HepG2 (cell line): ENCODE results near the gene VCP. TPM values are rescaled to one million over a fixed set of nuclear protein-coding genes. Genes with fewer than 3 reads are reported as not detected.

Experiments
- ESRRA ChIP-seq: sonication (generic); formaldehyde crosslinking; IDR thresholded peaks from 2 replicates; pipeline ENCODE4 v1.5.1; 2020; ENCODE audit warnings: mild to moderate bottlenecking, low read depth, missing genetic modification reagents
- HOXA3 ChIP-seq: sonication (generic); formaldehyde crosslinking; IDR thresholded peaks from 2 replicates; pipeline ENCODE4 v1.5.0; 2020; ENCODE audit warnings: missing genetic modification reagents
- KAT7 ChIP-seq: IDR thresholded peaks from 2 replicates; pipeline ENCODE4 v1.6.1; 2018; ENCODE audit warnings: borderline replicate concordance, missing compliant biosample characterization
- KLF11 ChIP-seq: IDR thresholded peaks from 2 replicates; pipeline ENCODE4 v1.6.1; 2016; ENCODE audit warnings: missing compliant biosample characterization
- MBNL3 ChIP-seq: fragments of 250-450 bp; sonication (Bioruptor Pico); conservative IDR thresholded peaks from 2 replicates; pipeline ENCODE4 v1.8.0; 2022; ENCODE audit warnings: mild to moderate bottlenecking, inconsistent platforms
- NRL ChIP-seq: sonication (generic); formaldehyde crosslinking; IDR thresholded peaks from 2 replicates; pipeline ENCODE4 v1.5.0; 2020; ENCODE audit warnings: missing genetic modification reagents, mild to moderate bottlenecking, moderate library complexity, borderline replicate concordance
- RFXAP ChIP-seq: sonication (generic); formaldehyde crosslinking; IDR thresholded peaks from 2 replicates; pipeline ENCODE4 v1.4.0; 2020; ENCODE audit warnings: missing genetic modification reagents, borderline replicate concordance
- STAT5B ChIP-seq: sonication (generic); formaldehyde crosslinking; IDR thresholded peaks from 2 replicates; pipeline ENCODE4 v1.4.0; 2020; ENCODE audit warnings: missing genetic modification reagents
- TEAD2 ChIP-seq: sonication (generic); formaldehyde crosslinking; IDR thresholded peaks from 2 replicates; pipeline ENCODE4 v1.9.0; 2021; ENCODE audit warnings: missing genetic modification reagents
- TP53 ChIP-seq: sonication (generic); formaldehyde crosslinking; conservative IDR thresholded peaks from 2 replicates; pipeline ENCODE4 v1.4.0; 2020; ENCODE audit warnings: missing genetic modification reagents
- ZFP82 ChIP-seq: sonication (generic); formaldehyde crosslinking; IDR thresholded peaks from 2 replicates; pipeline ENCODE4 v1.5.1; 2020; ENCODE audit warnings: mild to moderate bottlenecking, missing genetic modification reagents, borderline replicate concordance
- ZNF546 ChIP-seq: sonication (generic); formaldehyde crosslinking; conservative IDR thresholded peaks from 2 replicates; pipeline ENCODE4 v1.8.1; 2023; ENCODE audit warnings: mild to moderate bottlenecking, missing genetic modification reagents
- ZNF616 ChIP-seq: sonication (generic); formaldehyde crosslinking; IDR thresholded peaks from 2 replicates; pipeline ENCODE4 v1.5.0; 2020; ENCODE audit warnings: low read depth, mild to moderate bottlenecking, missing genetic modification reagents
- ZNF660 ChIP-seq: sonication (generic); formaldehyde crosslinking; IDR thresholded peaks from 2 replicates; pipeline ENCODE4 v1.5.1; 2020; ENCODE audit warnings: mild to moderate bottlenecking, low read depth, missing genetic modification reagents, borderline replicate concordance
- ZNF776 ChIP-seq: sonication (generic); formaldehyde crosslinking; IDR thresholded peaks from 2 replicates; pipeline ENCODE4 v1.4.0; 2020; ENCODE audit warnings: mild to moderate bottlenecking, missing genetic modification reagents
- polyA plus RNA-seq, 8 experiments: library from polyadenylated mRNA; depleted of rRNA in 3 of 8; stranded (reverse) in 7 of 8; unstranded in 1 of 8; fragments of >200 nt; fragmentation: Illumina TruSeq in 4 of 8; extraction: Trizol in 4 of 8; gene quantifications; 2 replicates each; pipeline versions ENCODE4 v1.2.1 to v1.2.3, GENCODE V29; 2011 to 2016; ENCODE audit warnings: low read depth in 4 of 8, missing spikeins in 1 of 8, mixed read lengths in 1 of 8; ENCODE audit not compliant: insufficient read depth in 1 of 8
- total RNA-seq, 5 experiments: library from RNA; depleted of rRNA; stranded (reverse); fragments of >200 nt; fragmentation: Illumina TruSeq; extraction: Trizol; gene quantifications; 2 replicates each; pipeline ENCODE4 v1.2.3, GENCODE V29; 2016; ENCODE audit warnings: low read depth in 1 of 5
- TF ChIP-seq, protein P1 (sequence below): sonication (generic); formaldehyde crosslinking; IDR thresholded peaks from 2 replicates; pipeline ENCODE4 v1.4.0; 2020; ENCODE audit warnings: mild to moderate bottlenecking, missing genetic modification reagents, borderline replicate concordance
- TF ChIP-seq, protein P2 (sequence below): sonication (generic); formaldehyde crosslinking; IDR thresholded peaks from 2 replicates; pipeline ENCODE4 v1.5.1; 2020; ENCODE audit warnings: mild to moderate bottlenecking, missing genetic modification reagents, borderline replicate concordance
- TF ChIP-seq, protein P3 (sequence below), 2 experiments: sonication (generic) in 1 of 2; formaldehyde crosslinking in 1 of 2; IDR thresholded peaks; 2 replicates each; pipeline versions ENCODE4 v1.5.1 to v1.6.1; 2011 to 2020; ENCODE audit warnings: borderline replicate concordance in 1 of 2, low read depth in 1 of 2, low read length in 1 of 2, mild to moderate bottlenecking in 1 of 2, missing genetic modification reagents in 1 of 2, moderate library complexity in 1 of 2
- TF ChIP-seq, protein P4 (sequence below): sonication (generic); formaldehyde crosslinking; IDR thresholded peaks from 2 replicates; pipeline ENCODE4 v1.8.1; 2023; ENCODE audit warnings: missing genetic modification reagents, inconsistent platforms, borderline replicate concordance

VCP gene
- total and polyA plus RNA-seq, 2 of the 13 experiments (the other 11 are each of a cell fraction or from before 2014, with no cell fraction given) = 143 to 391 TPM

DNA sequence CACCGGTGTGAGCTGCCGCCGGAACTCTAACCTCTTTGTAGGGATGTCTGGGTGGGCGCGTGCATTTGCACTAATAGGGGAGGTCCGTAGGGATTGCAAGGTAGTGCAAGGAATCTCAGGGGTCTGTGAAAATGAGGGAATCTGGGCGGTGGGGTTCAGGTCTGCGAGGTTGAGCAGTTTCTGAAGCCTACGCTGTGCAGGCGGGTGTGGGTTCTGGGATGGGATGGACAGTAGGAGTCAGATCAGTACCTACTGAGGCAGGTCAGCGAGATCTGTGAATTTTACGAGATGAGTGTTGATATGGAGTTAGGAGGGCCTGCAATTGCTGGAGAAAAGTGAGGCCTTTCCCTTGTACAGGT is 44.1 kb upstream of the VCP start (continued):
- TF ChIP-seq, protein P1, sequence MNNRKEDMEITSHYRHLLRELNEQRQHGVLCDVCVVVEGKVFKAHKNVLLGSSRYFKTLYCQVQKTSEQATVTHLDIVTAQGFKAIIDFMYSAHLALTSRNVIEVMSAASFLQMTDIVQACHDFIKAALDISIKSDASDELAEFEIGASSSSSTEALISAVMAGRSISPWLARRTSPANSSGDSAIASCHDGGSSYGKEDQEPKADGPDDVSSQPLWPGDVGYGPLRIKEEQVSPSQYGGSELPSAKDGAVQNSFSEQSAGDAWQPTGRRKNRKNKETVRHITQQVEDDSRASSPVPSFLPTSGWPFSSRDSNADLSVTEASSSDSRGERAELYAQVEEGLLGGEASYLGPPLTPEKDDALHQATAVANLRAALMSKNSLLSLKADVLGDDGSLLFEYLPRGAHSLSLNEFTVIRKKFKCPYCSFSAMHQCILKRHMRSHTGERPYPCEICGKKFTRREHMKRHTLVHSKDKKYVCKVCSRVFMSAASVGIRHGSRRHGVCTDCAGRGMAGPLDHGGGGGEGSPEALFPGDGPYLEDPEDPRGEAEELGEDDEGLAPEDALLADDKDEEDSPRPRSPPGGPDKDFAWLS (CRISPR knock-in tag) = peak; percentile 59; the same call in 1 of the 2 replicates
- TF ChIP-seq ZNF616 (CRISPR knock-in tag) = peak; percentile 24; the same call in 1 of the 2 replicates
- TF ChIP-seq MBNL3 (CRISPR knock-in tag) = no peak
- TF ChIP-seq ESRRA (CRISPR knock-in tag) = peak; percentile 17; the same call in 1 of the 2 replicates
- TF ChIP-seq STAT5B (CRISPR knock-in tag) = no peak
- TF ChIP-seq, protein P2, sequence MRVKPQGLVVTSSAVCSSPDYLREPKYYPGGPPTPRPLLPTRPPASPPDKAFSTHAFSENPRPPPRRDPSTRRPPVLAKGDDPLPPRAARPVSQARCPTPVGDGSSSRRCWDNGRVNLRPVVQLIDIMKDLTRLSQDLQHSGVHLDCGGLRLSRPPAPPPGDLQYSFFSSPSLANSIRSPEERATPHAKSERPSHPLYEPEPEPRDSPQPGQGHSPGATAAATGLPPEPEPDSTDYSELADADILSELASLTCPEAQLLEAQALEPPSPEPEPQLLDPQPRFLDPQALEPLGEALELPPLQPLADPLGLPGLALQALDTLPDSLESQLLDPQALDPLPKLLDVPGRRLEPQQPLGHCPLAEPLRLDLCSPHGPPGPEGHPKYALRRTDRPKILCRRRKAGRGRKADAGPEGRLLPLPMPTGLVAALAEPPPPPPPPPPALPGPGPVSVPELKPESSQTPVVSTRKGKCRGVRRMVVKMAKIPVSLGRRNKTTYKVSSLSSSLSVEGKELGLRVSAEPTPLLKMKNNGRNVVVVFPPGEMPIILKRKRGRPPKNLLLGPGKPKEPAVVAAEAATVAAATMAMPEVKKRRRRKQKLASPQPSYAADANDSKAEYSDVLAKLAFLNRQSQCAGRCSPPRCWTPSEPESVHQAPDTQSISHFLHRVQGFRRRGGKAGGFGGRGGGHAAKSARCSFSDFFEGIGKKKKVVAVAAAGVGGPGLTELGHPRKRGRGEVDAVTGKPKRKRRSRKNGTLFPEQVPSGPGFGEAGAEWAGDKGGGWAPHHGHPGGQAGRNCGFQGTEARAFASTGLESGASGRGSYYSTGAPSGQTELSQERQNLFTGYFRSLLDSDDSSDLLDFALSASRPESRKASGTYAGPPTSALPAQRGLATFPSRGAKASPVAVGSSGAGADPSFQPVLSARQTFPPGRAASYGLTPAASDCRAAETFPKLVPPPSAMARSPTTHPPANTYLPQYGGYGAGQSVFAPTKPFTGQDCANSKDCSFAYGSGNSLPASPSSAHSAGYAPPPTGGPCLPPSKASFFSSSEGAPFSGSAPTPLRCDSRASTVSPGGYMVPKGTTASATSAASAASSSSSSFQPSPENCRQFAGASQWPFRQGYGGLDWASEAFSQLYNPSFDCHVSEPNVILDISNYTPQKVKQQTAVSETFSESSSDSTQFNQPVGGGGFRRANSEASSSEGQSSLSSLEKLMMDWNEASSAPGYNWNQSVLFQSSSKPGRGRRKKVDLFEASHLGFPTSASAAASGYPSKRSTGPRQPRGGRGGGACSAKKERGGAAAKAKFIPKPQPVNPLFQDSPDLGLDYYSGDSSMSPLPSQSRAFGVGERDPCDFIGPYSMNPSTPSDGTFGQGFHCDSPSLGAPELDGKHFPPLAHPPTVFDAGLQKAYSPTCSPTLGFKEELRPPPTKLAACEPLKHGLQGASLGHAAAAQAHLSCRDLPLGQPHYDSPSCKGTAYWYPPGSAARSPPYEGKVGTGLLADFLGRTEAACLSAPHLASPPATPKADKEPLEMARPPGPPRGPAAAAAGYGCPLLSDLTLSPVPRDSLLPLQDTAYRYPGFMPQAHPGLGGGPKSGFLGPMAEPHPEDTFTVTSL (CRISPR knock-in tag) = no peak; the same call in 1 of the 2 replicates
- TF ChIP-seq RFXAP (CRISPR knock-in tag) = peak; percentile 29; the same call in 1 of the 2 replicates
- TF ChIP-seq, protein P3, sequence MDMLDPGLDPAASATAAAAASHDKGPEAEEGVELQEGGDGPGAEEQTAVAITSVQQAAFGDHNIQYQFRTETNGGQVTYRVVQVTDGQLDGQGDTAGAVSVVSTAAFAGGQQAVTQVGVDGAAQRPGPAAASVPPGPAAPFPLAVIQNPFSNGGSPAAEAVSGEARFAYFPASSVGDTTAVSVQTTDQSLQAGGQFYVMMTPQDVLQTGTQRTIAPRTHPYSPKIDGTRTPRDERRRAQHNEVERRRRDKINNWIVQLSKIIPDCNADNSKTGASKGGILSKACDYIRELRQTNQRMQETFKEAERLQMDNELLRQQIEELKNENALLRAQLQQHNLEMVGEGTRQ (IDR thresholded peaks at IDR 0.05; ENCODE audit: low read depth, low read length) = no peak
- TF ChIP-seq, protein P3 (CRISPR knock-in tag; IDR thresholded peaks at IDR 0.05; ENCODE audit: borderline replicate concordance) = peak; percentile 41; the same call in 1 of the 2 replicates
- TF ChIP-seq TP53 (CRISPR knock-in tag) = 0 out of 2 replicates have a peak, but pooled peaks have one; percentile 45
- 0 out of 2 replicates have a peak, but pooled peaks have one; percentile 58 for TF ChIP-seq ZNF776
- TF ChIP-seq KLF11 = no peak
- peak; percentile 6; the same call in 1 of the 2 replicates for TF ChIP-seq HOXA3 (CRISPR knock-in tag)
- TF ChIP-seq, protein P4, sequence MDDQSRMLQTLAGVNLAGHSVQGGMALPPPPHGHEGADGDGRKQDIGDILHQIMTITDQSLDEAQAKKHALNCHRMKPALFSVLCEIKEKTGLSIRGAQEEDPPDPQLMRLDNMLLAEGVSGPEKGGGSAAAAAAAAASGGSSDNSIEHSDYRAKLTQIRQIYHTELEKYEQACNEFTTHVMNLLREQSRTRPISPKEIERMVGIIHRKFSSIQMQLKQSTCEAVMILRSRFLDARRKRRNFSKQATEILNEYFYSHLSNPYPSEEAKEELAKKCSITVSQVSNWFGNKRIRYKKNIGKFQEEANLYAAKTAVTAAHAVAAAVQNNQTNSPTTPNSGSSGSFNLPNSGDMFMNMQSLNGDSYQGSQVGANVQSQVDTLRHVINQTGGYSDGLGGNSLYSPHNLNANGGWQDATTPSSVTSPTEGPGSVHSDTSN (CRISPR knock-in tag) = no peak
- TF ChIP-seq ZNF546 (CRISPR knock-in tag) = no peak
- TF ChIP-seq ZNF660 (CRISPR knock-in tag) = no peak
- peak; percentile 67; the same call in 1 of the 2 replicates for TF ChIP-seq ZFP82
- no peak for TF ChIP-seq KAT7 (CRISPR knock-in tag)
- TF ChIP-seq NRL = no peak
- 0 out of 2 replicates have a peak, but pooled peaks have one; percentile 17 for TF ChIP-seq TEAD2 (CRISPR knock-in tag)
